ENCODE data around the gene FLNB.

The FLNB gene

DNA sequence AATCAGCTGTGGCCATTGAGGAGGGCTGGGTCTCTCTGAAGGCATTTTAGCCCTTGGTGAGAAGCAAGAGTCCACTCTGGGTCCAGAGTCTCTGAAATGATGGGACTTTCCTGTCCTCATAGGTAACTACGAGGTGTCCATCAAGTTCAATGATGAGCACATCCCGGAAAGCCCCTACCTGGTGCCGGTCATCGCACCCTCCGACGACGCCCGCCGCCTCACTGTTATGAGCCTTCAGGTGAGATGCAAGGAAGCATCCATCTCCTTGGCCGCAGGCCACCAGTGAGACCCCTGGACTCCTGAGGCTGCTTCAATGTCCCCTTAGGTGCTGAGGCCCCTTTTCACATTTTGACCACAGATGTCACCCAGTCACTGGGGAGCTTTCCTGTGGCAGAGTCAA lies 147.6 kb downstream of the FLNB start:
- no peak overlapping the region for H3K27ac ChIP-seq
- DNase-seq (ENCODE audit: low spot score) = no peak
- H3K4me3 ChIP-seq = no peak overlapping the region
- TF ChIP-seq CTCF (IDR thresholded peaks at IDR 0.05) = no peak

DNA sequence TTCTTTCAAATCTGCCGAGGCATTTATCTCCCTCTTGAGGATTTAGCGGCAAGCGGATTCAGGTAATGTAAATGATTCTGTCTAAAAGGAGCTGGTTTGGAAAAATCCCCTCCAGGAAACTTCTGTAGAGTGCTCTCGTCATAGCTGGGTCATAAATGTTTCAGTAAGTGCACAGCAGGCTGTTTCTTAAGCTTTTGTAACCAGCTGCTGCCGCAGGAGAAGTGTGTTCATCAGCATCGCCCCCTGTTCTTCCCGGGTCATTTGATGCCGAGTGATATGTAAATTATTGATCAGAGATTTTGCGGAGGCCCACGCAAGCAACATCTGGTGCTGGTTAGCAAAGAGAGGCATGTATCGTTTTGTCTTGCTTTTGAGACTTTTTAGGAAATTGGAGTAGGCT lies 149.5 kb downstream of the FLNB start:
- no peak overlapping the region for H3K27ac ChIP-seq

DNA sequence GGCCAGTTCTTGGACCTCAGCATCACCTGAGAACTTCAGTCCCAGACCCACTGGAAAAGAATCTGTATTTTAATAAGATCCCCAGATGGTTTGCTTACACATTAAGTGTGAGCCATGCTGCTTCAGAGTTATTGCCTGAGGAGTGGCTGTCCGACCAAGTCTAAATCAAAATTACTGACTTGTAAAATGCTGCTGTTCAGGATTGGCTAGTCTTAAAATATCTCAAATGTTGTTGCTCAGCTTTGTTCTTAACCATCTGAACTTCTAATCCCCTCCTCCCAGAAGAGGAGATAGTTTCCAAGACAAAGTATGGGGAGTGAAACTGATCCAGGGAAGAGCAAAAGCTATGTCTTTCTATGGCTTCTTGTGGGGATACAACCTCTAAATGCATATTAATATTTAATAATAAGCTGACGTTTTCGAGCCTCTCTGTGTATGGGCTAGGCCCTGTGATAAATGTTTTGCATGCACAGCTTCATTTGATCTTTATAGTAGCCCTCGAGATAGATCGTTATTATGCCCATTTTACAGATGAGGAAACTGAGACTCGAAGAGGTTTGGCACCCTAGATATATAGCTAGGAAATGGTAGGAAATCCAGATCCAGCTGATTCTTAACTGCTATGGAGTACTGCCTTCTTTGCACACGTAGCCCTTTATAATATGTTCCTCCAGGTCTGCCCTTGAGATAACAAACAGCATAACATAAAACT lies 150.4 kb downstream of the FLNB start:
- no peak overlapping the region for H3K27ac ChIP-seq
- no peak for TF ChIP-seq CTCF (IDR thresholded peaks at IDR 0.05)
- DNase-seq (ENCODE audit: low spot score) = no peak
- H3K4me3 ChIP-seq = no peak overlapping the region

More for the DNA sequence above, 149.5 kb downstream of the FLNB start:
- no peak for TF ChIP-seq CTCF (IDR thresholded peaks at IDR 0.05)
- no peak overlapping the region for H3K4me3 ChIP-seq
- DNase-seq (ENCODE audit: low spot score) = no peak

- Histone ChIP-seq H3K27ac (no peak overlapping the region), H3K4me3 (no peak overlapping the region)
- no peak for DNase-seq (ENCODE audit: low spot score)
- TF ChIP-seq CTCF (IDR thresholded peaks at IDR 0.05) = no peak
Observed at GRCh38 chr3:58160399-58160798, 152.2 kb downstream of the FLNB start.

- Histone ChIP-seq H3K4me3 (no peak overlapping the region), H3K27ac (peak overlapping the region; percentile 12 to 73)
- TF ChIP-seq CTCF (IDR thresholded peaks at IDR 0.05) = no peak
- peak; percentile 85 for DNase-seq (ENCODE audit: low spot score)
Observed at GRCh38 chr3:58161435-58162398, 153.5 kb downstream of the FLNB start.

GRCh38 chr3:58163234-58163633 lies 155.0 kb downstream of the FLNB start:
- DNase-seq (ENCODE audit: low spot score) = no peak
- H3K4me3 ChIP-seq = no peak overlapping the region
- no peak for TF ChIP-seq CTCF (IDR thresholded peaks at IDR 0.05)
- H3K27ac ChIP-seq = peak overlapping the region in 1 of 2 donors; percentile 89
